BLaER1 (cell line): ENCODE measurements around the gene RHOV.
A peak's percentile ranks its signal among the peaks of the same experiment; 100 is the strongest.

Source experiments
- H3K27ac ChIP-seq: shearing (Covaris generic); formaldehyde crosslinking; 2 replicates; pipeline ENCODE4 v1.8.1; 2022
- H3K27me3 ChIP-seq: shearing (Covaris generic); formaldehyde crosslinking; 2 replicates; pipeline ENCODE4 v1.8.1; 2022
- H3K36me3 ChIP-seq: shearing (Covaris generic); formaldehyde crosslinking; 2 replicates; pipeline ENCODE4 v1.8.1; 2022
- H3K4me1 ChIP-seq: shearing (Covaris generic); formaldehyde crosslinking; 2 replicates; pipeline ENCODE4 v1.8.1; 2022
- H3K4me2 ChIP-seq: shearing (Covaris generic); formaldehyde crosslinking; 2 replicates; pipeline ENCODE4 v1.8.1; 2022
- H3K4me3 ChIP-seq: shearing (Covaris generic); formaldehyde crosslinking; 2 replicates; pipeline ENCODE4 v1.8.1; 2022
- H3K9ac ChIP-seq: shearing (Covaris generic); formaldehyde crosslinking; 2 replicates; pipeline ENCODE4 v1.8.1; 2022
- H3K9me3 ChIP-seq: shearing (Covaris generic); formaldehyde crosslinking; 2 replicates; pipeline ENCODE4 v1.8.1; 2022
- H4K20me1 ChIP-seq: shearing (Covaris generic); formaldehyde crosslinking; 2 replicates; pipeline ENCODE4 v1.8.1; 2022
- Cebpa-rat ChIP-seq: shearing (Covaris generic); IDR thresholded peaks from 2 replicates; pipeline ENCODE4 v1.8.1; 2022

Gene RHOV

DNA sequence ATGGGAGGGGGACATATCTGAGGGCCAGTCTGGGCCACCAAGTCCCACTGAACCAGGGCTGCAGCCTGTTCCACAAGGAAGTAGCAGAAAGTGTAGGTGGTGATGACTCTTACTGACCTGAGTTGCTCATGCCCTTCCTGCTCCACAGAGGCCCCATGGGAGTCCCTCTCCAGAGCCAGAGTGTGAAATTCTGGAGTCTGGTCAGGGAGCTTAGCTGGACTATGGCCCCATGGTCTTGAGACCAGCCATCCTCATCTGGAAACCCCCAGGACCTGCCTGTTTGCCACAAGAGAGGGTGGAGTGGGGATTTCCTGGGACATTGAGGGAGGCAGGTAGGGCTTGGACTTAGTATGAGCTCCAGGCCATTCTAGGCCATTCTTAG lies 27.2 kb downstream of the RHOV start:
- Histone ChIP-seq H3K4me1 (peaks cover 43% of the 10 kb centered on the region), H3K9me3 (no peaks in the 10 kb centered on the region), H4K20me1 (peaks cover 43% of the 10 kb centered on the region), H3K4me2 (peak overlapping the region; percentile 92), H3K36me3 (peaks cover 29% of the 10 kb centered on the region), H3K27me3 (0 out of 2 replicates have a peak, but pooled peaks cover 2% of the 10 kb centered on the region), H3K27ac (peak overlapping the region; percentile 70), H3K9ac (peak overlapping the region; percentile 78), H3K4me3 (peak overlapping the region; percentile 93)
- no peak for TF ChIP-seq Cebpa-rat

DNA sequence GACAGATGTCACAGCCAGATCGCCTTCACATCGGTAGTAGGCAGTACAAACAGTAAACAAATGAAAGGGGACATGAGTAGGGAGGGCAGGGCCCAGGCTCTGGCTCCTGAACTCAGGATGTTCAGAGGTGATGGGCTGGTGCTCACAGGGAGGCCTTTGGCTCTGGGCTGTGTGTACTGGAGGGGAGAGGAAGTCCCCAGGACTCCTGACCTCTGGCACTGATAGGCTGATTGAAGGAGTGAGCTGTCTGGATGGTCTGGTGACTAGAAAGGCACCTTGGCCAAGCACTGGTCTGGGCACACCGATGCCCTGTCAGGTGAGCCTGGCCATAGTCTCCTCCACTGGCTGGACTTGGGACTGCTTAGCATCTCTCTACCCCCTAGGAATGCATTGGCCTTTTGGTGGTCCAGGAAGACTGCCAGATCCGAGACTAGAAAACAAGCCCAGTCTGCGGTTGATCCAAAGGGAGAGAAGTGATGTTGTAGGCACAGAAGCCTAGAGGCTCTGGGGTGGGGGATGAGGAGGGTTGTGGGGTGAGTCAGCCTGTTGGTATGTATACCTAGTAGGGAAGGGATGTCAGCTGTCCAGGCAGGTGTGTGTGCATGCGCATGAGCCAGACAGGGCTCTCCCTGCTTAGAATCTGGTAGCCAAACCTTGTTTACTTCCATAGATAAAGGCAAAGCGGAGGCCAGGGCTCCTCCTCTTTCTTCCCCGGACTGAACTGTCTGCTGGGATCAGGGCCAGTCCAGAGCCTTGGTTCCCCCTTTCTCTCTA lies 28.3 kb downstream of the RHOV start:
- Histone ChIP-seq H3K27me3 (0 out of 2 replicates have a peak, but pooled peaks cover 2% of the 10 kb centered on the region), H3K4me2 (peak overlapping the region; percentile 92), H3K27ac (peak overlapping the region; percentile 77), H3K9me3 (no peaks in the 10 kb centered on the region), H3K9ac (peak overlapping the region; percentile 78), H3K4me1 (peaks cover 43% of the 10 kb centered on the region), H3K36me3 (peaks cover 18% of the 10 kb centered on the region), H3K4me3 (peak overlapping the region; percentile 93), H4K20me1 (peaks cover 35% of the 10 kb centered on the region)
- no peak for TF ChIP-seq Cebpa-rat

DNA sequence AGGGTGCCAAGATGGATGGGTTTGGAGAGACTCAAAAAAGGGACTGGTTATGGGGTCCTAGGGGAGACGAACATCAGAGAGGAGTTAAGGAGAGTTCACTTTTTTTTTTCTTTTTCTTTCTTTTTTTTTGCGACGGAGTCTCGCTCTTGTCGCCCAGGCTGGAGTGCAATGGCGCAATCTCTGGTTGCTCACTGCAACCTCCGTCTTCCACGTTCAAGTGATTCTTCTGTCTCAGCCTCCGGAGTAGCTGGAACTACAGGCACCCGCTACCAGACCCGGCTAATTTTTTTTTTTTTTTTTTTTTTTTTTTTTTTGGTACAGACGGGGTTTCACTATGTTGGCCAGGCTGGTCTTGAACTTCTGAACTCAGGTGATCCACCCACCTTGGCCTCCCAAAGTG lies 29.0 kb downstream of the RHOV start:
- Histone ChIP-seq H3K27ac (peak overlapping the region; percentile 77), H4K20me1 (peaks cover 30% of the 10 kb centered on the region), H3K9ac (peak overlapping the region; percentile 78), H3K4me1 (peaks cover 43% of the 10 kb centered on the region), H3K4me2 (peak overlapping the region; percentile 92), H3K36me3 (peaks cover 11% of the 10 kb centered on the region), H3K4me3 (peak overlapping the region; percentile 93), H3K27me3 (0 out of 2 replicates have a peak, but pooled peaks cover 2% of the 10 kb centered on the region), H3K9me3 (no peaks in the 10 kb centered on the region)
- TF ChIP-seq Cebpa-rat, result no peak

DNA sequence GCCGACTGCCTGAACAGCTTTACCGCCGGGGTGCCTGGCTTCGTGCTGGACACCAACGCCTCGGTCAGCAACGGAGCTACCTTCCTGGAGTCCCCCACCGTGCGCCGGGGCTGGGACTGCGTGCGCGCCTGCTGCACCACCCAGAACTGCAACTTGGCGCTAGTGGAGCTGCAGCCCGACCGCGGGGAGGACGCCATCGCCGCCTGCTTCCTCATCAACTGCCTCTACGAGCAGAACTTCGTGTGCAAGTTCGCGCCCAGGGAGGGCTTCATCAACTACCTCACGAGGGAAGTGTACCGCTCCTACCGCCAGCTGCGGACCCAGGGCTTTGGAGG lies 29.4 kb downstream of the RHOV start:
- Histone ChIP-seq H3K4me2 (peak overlapping the region; percentile 92), H3K9ac (peak overlapping the region; percentile 78), H3K27me3 (0 out of 2 replicates have a peak, but pooled peaks cover 2% of the 10 kb centered on the region)

DNA sequence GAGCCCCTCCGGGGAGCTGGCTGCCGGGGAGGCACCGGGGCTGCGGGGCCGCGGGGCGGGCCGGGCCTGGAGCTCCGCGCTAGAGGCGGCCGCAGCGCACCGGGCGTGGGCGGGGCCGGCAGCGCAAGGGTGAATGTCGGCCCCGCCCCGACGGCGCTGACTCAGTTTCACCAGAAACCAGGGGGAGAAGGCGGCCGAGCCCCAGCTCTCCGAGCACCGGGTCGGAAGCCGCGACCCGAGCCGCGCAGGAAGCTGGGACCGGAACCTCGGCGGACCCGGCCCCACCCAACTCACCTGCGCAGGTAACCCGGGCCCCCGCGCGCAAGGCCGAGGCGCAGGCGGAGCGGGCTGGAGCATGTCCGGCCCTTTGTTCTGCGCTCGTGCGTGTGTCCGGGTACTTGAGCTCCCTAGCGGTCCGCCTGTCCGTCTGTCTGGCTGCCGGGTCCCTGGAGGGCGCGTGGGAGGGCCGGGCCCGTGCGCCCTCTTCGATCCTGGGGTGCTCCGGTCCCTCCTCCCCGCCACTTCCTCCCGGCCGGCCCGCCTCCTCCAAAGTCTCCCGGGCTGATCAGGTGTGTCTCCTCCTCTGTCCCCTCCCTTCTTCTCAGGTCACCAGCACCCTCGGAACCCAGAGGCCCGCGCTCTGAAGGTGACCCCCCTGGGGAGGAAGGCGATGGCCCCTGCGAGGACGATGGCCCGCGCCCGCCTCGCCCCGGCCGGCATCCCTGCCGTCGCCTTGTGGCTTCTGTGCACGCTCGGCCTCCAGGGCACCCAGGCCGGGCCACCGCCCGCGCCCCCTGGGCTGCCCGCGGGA lies 29.9 kb downstream of the RHOV start, which contains the start of gene SPINT1:
TSS of gene SPINT1 (plus strand) at position 164 of the 811 bp plus-strand sequence. CDS start at position 671, 507 bp downstream.
- peak within 1 kb of the TSS; percentile 93 for H3K4me3 ChIP-seq
- H3K27ac ChIP-seq, result peak within 1 kb of the TSS; percentile 77
- peak within 1 kb of the TSS; percentile 78 for H3K9ac ChIP-seq
- peaks cover 30% of the 10 kb centered on the region for H4K20me1 ChIP-seq
- H3K27me3 ChIP-seq, result 0 out of 2 replicates have a peak, but pooled peaks cover 2% of the 10 kb centered on the region
- H3K36me3 ChIP-seq, result peaks cover 2% of the 10 kb centered on the region
- no peak for TF ChIP-seq Cebpa-rat
- peaks cover 43% of the 10 kb centered on the region for H3K4me1 ChIP-seq
- peak within 1 kb of the TSS; percentile 92 for H3K4me2 ChIP-seq
- no peaks in the 10 kb centered on the region for H3K9me3 ChIP-seq

More for the DNA sequence above, 29.4 kb downstream of the RHOV start:
- Histone ChIP-seq H4K20me1 (peaks cover 30% of the 10 kb centered on the region), H3K4me3 (peak overlapping the region; percentile 93), H3K4me1 (peaks cover 43% of the 10 kb centered on the region), H3K27ac (peak overlapping the region; percentile 77), H3K9me3 (no peaks in the 10 kb centered on the region), H3K36me3 (peaks cover 7% of the 10 kb centered on the region)
- TF ChIP-seq Cebpa-rat, result no peak

DNA sequence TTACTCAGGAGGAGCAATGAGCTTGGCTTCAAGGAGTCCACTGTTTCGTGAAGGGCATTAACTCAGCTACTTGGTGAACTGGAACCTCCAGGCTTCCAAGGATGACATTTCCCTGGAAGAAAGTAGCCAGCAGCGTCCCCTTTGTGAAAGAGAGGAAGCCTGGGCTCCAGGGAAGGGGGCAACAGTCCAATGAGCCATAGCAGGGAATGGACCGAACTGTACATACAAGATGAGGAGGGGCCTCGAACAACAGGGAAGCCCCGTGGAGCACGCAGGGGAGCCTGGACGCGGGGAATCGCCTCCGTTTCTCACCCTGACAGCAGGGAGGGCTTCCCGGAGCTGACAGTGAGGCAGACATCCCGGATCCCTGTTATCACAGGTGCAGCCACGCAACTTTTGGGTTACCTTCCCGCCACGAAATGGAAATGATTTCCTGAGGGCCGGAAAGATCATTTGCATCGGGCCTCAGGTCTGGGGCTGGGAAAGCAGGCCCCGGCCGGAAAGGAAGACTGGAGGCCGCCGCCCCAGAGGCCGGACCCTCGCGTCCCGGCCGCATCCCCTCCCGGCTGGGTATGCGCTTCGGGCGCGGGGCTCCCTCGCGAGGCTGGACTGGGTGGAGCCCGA lies 30.7 kb downstream of the RHOV start:
- H3K27ac ChIP-seq, result peak overlapping the region; percentile 77

DNA sequence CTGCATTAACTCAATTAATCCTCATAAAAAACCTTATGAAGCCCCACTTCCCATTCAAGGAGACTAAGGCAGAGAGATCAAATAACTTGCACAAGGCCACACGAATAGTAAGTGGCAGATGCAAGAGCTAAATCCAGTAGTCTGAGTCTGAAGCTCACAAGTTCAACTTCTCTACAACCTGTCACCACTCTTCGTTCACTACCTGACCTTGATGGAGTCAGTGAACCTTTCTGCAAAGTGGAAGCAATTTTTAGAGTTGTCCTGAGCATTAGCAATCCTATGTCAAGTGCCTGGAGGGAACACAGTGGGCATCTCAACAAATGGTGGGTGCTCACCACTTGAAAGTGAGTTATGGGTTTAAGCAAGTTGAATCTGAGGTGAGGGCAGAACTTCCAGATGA lies 32.3 kb downstream of the RHOV start:
- no peaks in the 10 kb centered on the region; the same call in 1 of the 2 replicates for H3K36me3 ChIP-seq
- no peak for TF ChIP-seq Cebpa-rat
- no peaks in the 10 kb centered on the region for H3K9me3 ChIP-seq
- H3K4me3 ChIP-seq, result no peak overlapping the region
- peaks cover 28% of the 10 kb centered on the region for H3K4me1 ChIP-seq
- peaks cover 17% of the 10 kb centered on the region; the same call in 1 of the 2 replicates for H4K20me1 ChIP-seq
- 0 out of 2 replicates have a peak, but pooled peaks cover 2% of the 10 kb centered on the region for H3K27me3 ChIP-seq
- no peak overlapping the region for H3K4me2 ChIP-seq
- no peak overlapping the region for H3K9ac ChIP-seq
- H3K27ac ChIP-seq, result no peak overlapping the region

More for the DNA sequence above, 30.7 kb downstream of the RHOV start:
- Histone ChIP-seq H3K36me3 (no peaks in the 10 kb centered on the region; the same call in 1 of the 2 replicates), H3K4me2 (peak overlapping the region; percentile 92), H3K9ac (peak overlapping the region; percentile 78), H3K9me3 (no peaks in the 10 kb centered on the region), H4K20me1 (peaks cover 30% of the 10 kb centered on the region), H3K4me1 (peaks cover 43% of the 10 kb centered on the region), H3K27me3 (0 out of 2 replicates have a peak, but pooled peaks cover 2% of the 10 kb centered on the region), H3K4me3 (peak overlapping the region; percentile 93)
- no peak for TF ChIP-seq Cebpa-rat

DNA sequence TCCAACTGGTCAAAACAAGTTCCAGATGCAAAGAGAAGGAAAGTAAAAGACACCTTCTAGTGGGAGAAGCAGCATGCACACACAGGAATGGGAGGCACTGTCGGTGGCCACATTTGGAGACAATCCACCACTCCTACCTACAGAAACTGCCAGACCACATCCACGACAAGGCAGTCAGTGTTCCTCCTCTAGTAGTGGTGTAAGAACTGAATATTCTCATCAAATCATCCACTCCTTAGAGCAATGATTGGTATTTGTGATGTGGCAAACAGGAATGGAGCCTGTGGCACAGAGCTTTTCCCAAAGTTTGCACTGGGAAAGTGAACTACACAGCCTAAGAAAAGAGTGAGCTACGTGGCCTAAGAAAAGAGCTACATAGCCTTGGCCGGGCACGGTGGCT lies 35.3 kb downstream of the RHOV start:
- Histone ChIP-seq H3K4me3 (no peak overlapping the region), H3K9ac (no peak overlapping the region), H3K27me3 (0 out of 2 replicates have a peak, but pooled peaks cover 2% of the 10 kb centered on the region), H3K4me1 (peaks cover 7% of the 10 kb centered on the region; the same call in 1 of the 2 replicates), H3K4me2 (no peak overlapping the region), H4K20me1 (no peaks in the 10 kb centered on the region), H3K36me3 (no peaks in the 10 kb centered on the region), H3K9me3 (no peaks in the 10 kb centered on the region), H3K27ac (no peak overlapping the region)
- no peak for TF ChIP-seq Cebpa-rat

DNA sequence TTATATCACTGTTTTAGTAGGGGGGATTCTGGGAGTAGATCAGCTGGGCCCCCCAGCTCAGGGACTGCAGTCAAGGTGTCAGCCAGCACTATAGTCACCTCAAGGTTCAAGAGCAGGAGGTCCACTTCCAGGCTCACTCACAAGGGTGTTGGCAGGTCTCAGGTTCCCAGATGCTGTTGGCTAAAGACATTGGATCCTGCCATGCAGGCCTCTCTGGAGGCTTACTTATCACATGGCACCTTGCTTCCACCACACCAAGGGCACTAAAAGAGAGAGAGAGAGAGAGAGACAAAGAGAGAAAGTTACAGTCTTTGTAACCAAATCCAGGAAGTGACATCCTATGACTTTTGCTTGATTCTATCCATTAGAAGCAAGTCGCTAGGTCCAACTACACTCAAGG lies 38.0 kb downstream of the RHOV start:
- no peaks in the 10 kb centered on the region for H3K27me3 ChIP-seq
- no peaks in the 10 kb centered on the region for H4K20me1 ChIP-seq
- no peak overlapping the region for H3K4me3 ChIP-seq
- H3K9me3 ChIP-seq, result no peaks in the 10 kb centered on the region
- TF ChIP-seq Cebpa-rat, result no peak
- H3K27ac ChIP-seq, result no peak overlapping the region
- no peak overlapping the region for H3K9ac ChIP-seq
- no peaks in the 10 kb centered on the region for H3K36me3 ChIP-seq
- no peaks in the 10 kb centered on the region for H3K4me1 ChIP-seq
- H3K4me2 ChIP-seq, result no peak overlapping the region
